HEK293 (cell line): ENCODE measurements around the gene XIAP.

Experiments
- CTCF ChIA-PET: fragments of 350-600 bp; formaldehyde crosslinking; extraction: SDS; loops from one replicate; lab custom pipeline; 2021; ENCODE audit warnings: antibody characterized with exemption; lab: Yijun Ruan, JAX
- POLR2A ChIA-PET: fragments of 300-600 bp; formaldehyde crosslinking; extraction: SDS; loops from one replicate; lab custom pipeline; 2020; ENCODE audit warnings: antibody characterized with exemption, inconsistent platforms; lab: Yijun Ruan, JAX
- H3K27ac ChIP-seq: fragments of 200-500 bp; sonication (Bioruptor generic); 2 replicates; pipeline ENCODE4 v1.5.1; 2014; ENCODE audit warnings: low read depth, low read length, control low read depth, inconsistent platforms; ENCODE audit errors: extremely low read depth
- H3K36me3 ChIP-seq, 2 experiments: fragments of 200-500 bp in 1 of 2; sonication (Bioruptor generic) in 1 of 2; 1 replicate in 1 of 2; 2 replicates in 1 of 2; pipeline ENCODE4 v1.5.1; 2014 to 2017; ENCODE audit warnings: inconsistent platforms in 2 of 2, low read length in 2 of 2; ENCODE audit not compliant: control insufficient read depth in 2 of 2, insufficient read depth in 1 of 2
- H3K4me1 ChIP-seq: fragments of 200-500 bp; sonication (Bioruptor generic); 2 replicates; pipeline ENCODE4 v1.5.1; 2014; ENCODE audit warnings: mild to moderate bottlenecking, low read length, inconsistent platforms; ENCODE audit not compliant: control insufficient read depth, insufficient read depth
- H3K4me3 ChIP-seq: 2 replicates; pipeline ENCODE4 v1.5.1; 2011; ENCODE audit warnings: low read depth, mild to moderate bottlenecking, control low read depth, low read length, moderate library complexity
- H3K9me3 ChIP-seq: fragments of 200-500 bp; sonication (Bioruptor generic); 2 replicates; pipeline ENCODE4 v1.5.1; 2014; ENCODE audit warnings: low read depth, low read length, inconsistent platforms; ENCODE audit not compliant: control insufficient read depth, insufficient read depth
- ELK4 ChIP-seq: IDR thresholded peaks from 2 replicates; pipeline ENCODE4 v1.6.1; 2011; ENCODE audit warnings: mild to moderate bottlenecking, low read depth, low read length, borderline replicate concordance
- GLIS2 ChIP-seq: fragments of 450-650 bp; formaldehyde crosslinking; IDR thresholded peaks from 2 replicates; pipeline ENCODE4 v1.5.1; 2016; ENCODE audit warnings: missing biosample characterization, missing genetic modification characterization
- KLF1 ChIP-seq: fragments of 450-650 bp; formaldehyde crosslinking; IDR thresholded peaks from 2 replicates; pipeline ENCODE4 v1.5.1; 2016; ENCODE audit warnings: missing biosample characterization, missing genetic modification characterization
- PATZ1 ChIP-seq: fragments of 450-650 bp; formaldehyde crosslinking; IDR thresholded peaks from 2 replicates; pipeline ENCODE4 v1.5.1; 2016; ENCODE audit warnings: missing biosample characterization, missing genetic modification characterization
- PRDM1 ChIP-seq: fragments of 450-650 bp; formaldehyde crosslinking; IDR thresholded peaks from 2 replicates; pipeline ENCODE4; 2016; ENCODE audit warnings: missing biosample characterization, missing genetic modification characterization
- YY1 ChIP-seq: fragments of 450-650 bp; formaldehyde crosslinking; IDR thresholded peaks from 2 replicates; pipeline ENCODE4 v1.5.1; 2018; ENCODE audit warnings: missing biosample characterization, missing genetic modification characterization
- ZBTB6 ChIP-seq: fragments of 450-650 bp; formaldehyde crosslinking; IDR thresholded peaks from 2 replicates; pipeline ENCODE4 v1.5.1; 2017; ENCODE audit warnings: missing biosample characterization, missing genetic modification characterization
- ZBTB8A ChIP-seq: fragments of 450-650 bp; formaldehyde crosslinking; IDR thresholded peaks from 2 replicates; pipeline ENCODE4 v1.5.1; 2016; ENCODE audit warnings: missing biosample characterization, missing genetic modification characterization
- ZFHX2 ChIP-seq: fragments of 450-650 bp; formaldehyde crosslinking; conservative IDR thresholded peaks from 2 replicates; pipeline ENCODE4 v1.5.1; 2016; ENCODE audit warnings: missing biosample characterization, missing genetic modification characterization
- ZIC2 ChIP-seq: fragments of 450-650 bp; formaldehyde crosslinking; IDR thresholded peaks from 2 replicates; pipeline ENCODE4 v1.5.1; 2016; ENCODE audit warnings: missing biosample characterization, missing genetic modification characterization
- ZNF16 ChIP-seq: fragments of 450-650 bp; formaldehyde crosslinking; IDR thresholded peaks from 2 replicates; pipeline ENCODE4 v1.5.1; 2016; ENCODE audit warnings: low read depth, missing biosample characterization, missing genetic modification characterization
- ZNF18 ChIP-seq: fragments of 450-650 bp; formaldehyde crosslinking; IDR thresholded peaks from 2 replicates; pipeline ENCODE4 v1.5.1; 2016; ENCODE audit warnings: missing biosample characterization, missing genetic modification characterization
- ZNF2 ChIP-seq: fragments of 450-650 bp; formaldehyde crosslinking; IDR thresholded peaks from 2 replicates; pipeline ENCODE4 v1.5.1; 2016; ENCODE audit warnings: missing biosample characterization, missing genetic modification characterization
- ZNF274 ChIP-seq, 2 experiments: fragments of 200-500 bp in 1 of 2; fragments of 450-650 bp in 1 of 2; sonication (Bioruptor generic) in 1 of 2; formaldehyde crosslinking in 1 of 2; IDR thresholded peaks; 2 replicates each; pipeline versions ENCODE4 v1.5.1 to v1.6.1; 2014 to 2016; ENCODE audit warnings: borderline replicate concordance in 1 of 2, inconsistent platforms in 1 of 2, low read length in 1 of 2, missing biosample characterization in 1 of 2, missing genetic modification characterization in 1 of 2
- ZNF341 ChIP-seq: fragments of 450-650 bp; formaldehyde crosslinking; IDR thresholded peaks from 2 replicates; pipeline ENCODE4; 2016; ENCODE audit warnings: low read depth, missing biosample characterization, missing genetic modification characterization
- ZNF423 ChIP-seq: fragments of 450-650 bp; formaldehyde crosslinking; IDR thresholded peaks from 2 replicates; pipeline ENCODE4 v1.5.1; 2016; ENCODE audit warnings: missing biosample characterization, missing genetic modification characterization
- ZNF513 ChIP-seq: fragments of 450-650 bp; IDR thresholded peaks from 2 replicates; pipeline ENCODE4 v1.5.1; 2018; ENCODE audit warnings: missing biosample characterization, missing genetic modification characterization
- ZNF518A ChIP-seq: fragments of 450-650 bp; formaldehyde crosslinking; conservative IDR thresholded peaks from 2 replicates; pipeline ENCODE4 v1.5.1; 2016; ENCODE audit warnings: low read depth, missing biosample characterization, missing genetic modification characterization
- ZNF558 ChIP-seq: fragments of 450-650 bp; formaldehyde crosslinking; IDR thresholded peaks from 2 replicates; pipeline ENCODE4 v1.5.1; 2016; ENCODE audit warnings: missing biosample characterization, missing genetic modification characterization
- ZNF561 ChIP-seq: fragments of 450-650 bp; IDR thresholded peaks from 2 replicates; pipeline ENCODE4 v1.5.1; 2018; ENCODE audit warnings: missing biosample characterization, missing genetic modification characterization, borderline replicate concordance
- ZNF571 ChIP-seq: fragments of 450-650 bp; formaldehyde crosslinking; IDR thresholded peaks from 2 replicates; pipeline ENCODE4 v1.5.0; 2017; ENCODE audit warnings: missing biosample characterization, missing genetic modification characterization
- ZNF624 ChIP-seq: fragments of 450-650 bp; formaldehyde crosslinking; IDR thresholded peaks from 2 replicates; pipeline ENCODE4 v1.5.1; 2017; ENCODE audit warnings: missing biosample characterization, missing genetic modification characterization
- ZNF629 ChIP-seq: fragments of 450-650 bp; formaldehyde crosslinking; IDR thresholded peaks from 2 replicates; pipeline ENCODE4 v1.5.1; 2017; ENCODE audit warnings: missing biosample characterization, missing genetic modification characterization
- ZSCAN16 ChIP-seq: fragments of 450-650 bp; formaldehyde crosslinking; IDR thresholded peaks from 2 replicates; pipeline ENCODE4 v1.5.1; 2016; ENCODE audit warnings: missing biosample characterization, missing genetic modification characterization

XIAP gene

GRCh38 chrX:123959281-123960063, 99.6 kb downstream of the XIAP start (continued):
- TF ChIP-seq ZNF16 (tag by site-specific recombination) (no peak), ZNF2 (no peak), ZNF274 (IDR thresholded peaks at IDR 0.05; ENCODE audit: low read length) (no peak), ZNF274 (tag by site-specific recombination; IDR thresholded peaks at IDR 0.05; ENCODE audit: borderline replicate concordance) (no peak)
- TF ChIP-seq, all 188 proteins: peak for 11

GRCh38 chrX:123960956-123961267, 101.1 kb downstream of the XIAP start:
- no peaks in the 10 kb centered on the region for H3K9me3 ChIP-seq
- no peaks in the 10 kb centered on the region; a peak in 1 of 3 replicates for H3K36me3 ChIP-seq
- ChIA-PET POLR2A (interaction anchor here (0.6 kb wide), 1 partner anchor 241 kb away, joined by 5 read pairs; no protein-coding TSS in a partner anchor), CTCF (no interaction called here)
- peak overlapping the region; percentile 99 for H3K27ac ChIP-seq
- no peaks in the 10 kb centered on the region for H3K4me1 ChIP-seq
- peak overlapping the region; percentile 72 for H3K4me3 ChIP-seq
- TF ChIP-seq ZBTB6 (tag by site-specific recombination) (no peak), ZNF513 (tag by site-specific recombination) (no peak), KLF1 (tag by site-specific recombination) (no peak), ZIC2 (tag by site-specific recombination) (0 out of 2 replicates have a peak, but pooled peaks have one; percentile 6), ZSCAN16 (tag by site-specific recombination) (no peak), ZNF18 (tag by site-specific recombination) (no peak), ZNF423 (tag by site-specific recombination) (no peak), ZNF561 (tag by site-specific recombination) (no peak), ZNF341 (tag by site-specific recombination) (peak; percentile 90), ZNF558 (tag by site-specific recombination) (no peak), ELK4 (no peak), ZNF571 (tag by site-specific recombination) (no peak), YY1 (no peak), ZBTB8A (tag by site-specific recombination) (peak; percentile 76; the same call in 1 of the 2 replicates), PATZ1 (tag by site-specific recombination) (peak; percentile 70; the same call in 1 of the 2 replicates), ZNF624 (no peak), ZFHX2 (tag by site-specific recombination) (no peak), PRDM1 (peak; percentile 70), ZNF629 (tag by site-specific recombination) (no peak), GLIS2 (tag by site-specific recombination) (peak; percentile 96), ZNF518A (tag by site-specific recombination) (no peak)
